Natural killer cell (primary cell): Measurements from ENCODE around the gene MUC5B. TPM values are rescaled to one million over a fixed set of nuclear protein-coding genes. Genes with fewer than 3 reads are reported as not detected.
"Not testable (repeated sequence)": the region's sequence is repeated elsewhere in the genome, so short reads cannot be mapped to it uniquely, and the experiment has no call there.

Experiments
- ATAC-seq, 3 donors: fragments of 150-1000 bp in 2 of 3; fragments of 200-7000 bp in 1 of 3; cut with Tn5 transposase; 1 replicate in 1 of 3; 2 replicates in 2 of 3; pipeline ENCODE4 v1.10.0; 2021; ENCODE audit warnings: mild to moderate bottlenecking in 2 of 3, moderate library complexity in 2 of 3
- DNase-seq, 2 donors: peaks; one replicate each; pipeline versions ENCODE4 v3.0.0 to v3.0.0-alpha.2; 2013 to 2021; ENCODE audit warnings: mixed read lengths in 1 of 2
- H3K27ac ChIP-seq: one replicate; pipeline ENCODE4 v1.5.1; 2013; ENCODE audit warnings: mild to moderate bottlenecking, low read length
- H3K27me3 ChIP-seq: one replicate; pipeline ENCODE4 v1.6.1; 2013; ENCODE audit warnings: low read length; ENCODE audit not compliant: control insufficient read depth, insufficient read depth
- H3K36me3 ChIP-seq: one replicate; pipeline ENCODE4 v1.6.1; 2013; ENCODE audit warnings: low read length; ENCODE audit not compliant: control insufficient read depth, insufficient read depth
- H3K4me1 ChIP-seq: one replicate; pipeline ENCODE4 v1.6.1; 2013; ENCODE audit warnings: low read length; ENCODE audit not compliant: control insufficient read depth, insufficient read depth
- H3K4me3 ChIP-seq: one replicate; pipeline ENCODE4 v1.5.1; 2013; ENCODE audit warnings: low read length
- H3K9me3 ChIP-seq: one replicate; pipeline ENCODE4 v1.6.1; 2013; ENCODE audit warnings: low read length; ENCODE audit not compliant: control insufficient read depth, insufficient read depth
- H3K27ac Mint-ChIP-seq, 2 donors: one replicate each; pipeline ENCODE4 v1.8.0; 2022; ENCODE audit warnings: mild to moderate bottlenecking in 2 of 2, mixed read lengths in 2 of 2, moderate library complexity in 1 of 2
- H3K27me3 Mint-ChIP-seq, 2 donors: one replicate each; pipeline ENCODE4 v1.8.0; 2022; ENCODE audit warnings: low read depth in 2 of 2, mixed read lengths in 2 of 2
- H3K36me3 Mint-ChIP-seq: one replicate; pipeline ENCODE4 v1.8.0; 2022; ENCODE audit warnings: mixed read lengths
- H3K4me1 Mint-ChIP-seq, 2 donors: one replicate each; pipeline ENCODE4 v1.8.0; 2022; ENCODE audit warnings: mixed read lengths in 2 of 2
- H3K4me3 Mint-ChIP-seq: one replicate; pipeline ENCODE4 v1.8.0; 2022; ENCODE audit warnings: mild to moderate bottlenecking, moderate library complexity, mixed read lengths
- H3K9me3 Mint-ChIP-seq, 2 donors: one replicate each; pipeline ENCODE4 v1.8.0; 2022; ENCODE audit warnings: mixed read lengths in 2 of 2
- CTCF ChIP-seq: fragments of 200-600 bp; IDR thresholded peaks from one replicate; pipeline ENCODE4 v1.8.0; 2022; ENCODE audit warnings: antibody characterized with exemption
- WGBS: methylation state at CpG from one replicate; pipeline ENCODE4 v1.1.7; 2013; ENCODE audit warnings: missing lambda C conversion rate; ENCODE audit not compliant: insufficient coverage; 5-methylcytosine and 5-hydroxymethylcytosine counted together
- intact Hi-C: fragments of 100-400 bp; cut with micrococcal nuclease; formaldehyde crosslinking; loops from one replicate; pipeline ENCODE4 v1.14.2; 2022
- total RNA-seq, 4 donors: library from RNA; stranded (reverse); fragments of 120-200 nt in 1 of 4; gene quantifications; one replicate each; pipeline versions ENCODE4 v1.2.3 to v1.2.4, GENCODE V29; 2013 to 2022

The MUC5B gene
- total RNA-seq, 3 donors from 2014 or later (not counting 1 experiment from before 2014, with no cell fraction given), result not detected

GRCh38 chr11:1208394-1209261 lies 14.2 kb upstream of the MUC5B start:
- Histone ChIP-seq H3K9me3 (no peaks in the 10 kb centered on the region), H3K4me3 (no peak overlapping the region), H3K27ac (no peak overlapping the region), H3K4me1 (no peaks in the 10 kb centered on the region), H3K36me3 (no peaks in the 10 kb centered on the region), H3K27me3 (peaks cover 2% of the 10 kb centered on the region)
- intact Hi-C loops, result no loop called here
- WGBS, result 92% methylated on average over 39 of the region's 39 CpGs
- Mint-ChIP-seq H3K4me3 (no peak overlapping the region), H3K27ac (no peak overlapping the region), H3K27me3 (peaks cover 13 to 14% of the 10 kb centered on the region in 2 donors), H3K36me3 (peaks cover 18% of the 10 kb centered on the region), H3K9me3 (peaks cover 6 to 15% of the 10 kb centered on the region in 2 donors), H3K4me1 (no peaks in the 10 kb centered on the region)
- DNase-seq (no peak), ATAC-seq (no peak)
- TF ChIP-seq CTCF, result no peak

GRCh38 chr11:1209371-1210057 lies 13.4 kb upstream of the MUC5B start:
- Mint-ChIP-seq H3K4me1 (no peaks in the 10 kb centered on the region), H3K27ac (no peak overlapping the region), H3K4me3 (no peak overlapping the region), H3K27me3 (peaks cover 14 to 15% of the 10 kb centered on the region in 2 donors), H3K9me3 (peaks cover 6 to 15% of the 10 kb centered on the region in 2 donors), H3K36me3 (peaks cover 18% of the 10 kb centered on the region)
- TF ChIP-seq CTCF, result no peak
- ATAC-seq, result no peak
- Histone ChIP-seq H3K27ac (no peak overlapping the region), H3K27me3 (peaks cover 2% of the 10 kb centered on the region), H3K9me3 (no peaks in the 10 kb centered on the region), H3K4me1 (no peaks in the 10 kb centered on the region), H3K4me3 (no peak overlapping the region), H3K36me3 (no peaks in the 10 kb centered on the region)
- DNase-seq, result no peak
- intact Hi-C loops, result no loop called here
- WGBS, result 91% methylated on average over 16 of the region's 17 CpGs

GRCh38 chr11:1211838-1212237 lies 11.0 kb upstream of the MUC5B start:
- H3K27me3 ChIP-seq, result peaks cover 2% of the 10 kb centered on the region
- Mint-ChIP-seq H3K4me3 (no peak overlapping the region), H3K4me1 (no peaks in the 10 kb centered on the region), H3K36me3 (peaks cover 18% of the 10 kb centered on the region), H3K27ac (no peak overlapping the region), H3K9me3 (peaks cover 6 to 15% of the 10 kb centered on the region in 2 donors), H3K27me3 (peaks cover 14 to 15% of the 10 kb centered on the region in 2 donors)
- no peak for TF ChIP-seq CTCF
- H3K4me3 ChIP-seq, result no peak overlapping the region
- DNase-seq (no peak), ATAC-seq (no peak)
- intact Hi-C loops, result no loop called here
- H3K27ac ChIP-seq, result no peak overlapping the region
- no peaks in the 10 kb centered on the region for H3K9me3 ChIP-seq
- WGBS, result 100% methylated on average over 2 of the region's 2 CpGs
- no peaks in the 10 kb centered on the region for H3K36me3 ChIP-seq
- no peaks in the 10 kb centered on the region for H3K4me1 ChIP-seq

GRCh38 chr11:1215826-1216225 lies 7.0 kb upstream of the MUC5B start:
- WGBS, result 80% methylated on average over 8 of the region's 8 CpGs
- H3K4me1 Mint-ChIP-seq, intact Hi-C loops: not testable (repeated sequence)

More at GRCh38 chr11:1215826-1216225, 7.0 kb upstream of the MUC5B start:
- ATAC-seq, H3K4me3 ChIP-seq, H3K27ac ChIP-seq, H3K27me3 ChIP-seq, H3K4me1 ChIP-seq, H3K27ac Mint-ChIP-seq, H3K4me3 Mint-ChIP-seq, H3K9me3 ChIP-seq, H3K36me3 ChIP-seq, DNase-seq: not testable (repeated sequence)
- H3K9me3 Mint-ChIP-seq, result peaks cover 6 to 15% of the 10 kb centered on the region in 2 donors
- peaks cover 17% of the 10 kb centered on the region for H3K36me3 Mint-ChIP-seq
- peaks cover 14 to 15% of the 10 kb centered on the region in 2 donors for H3K27me3 Mint-ChIP-seq
